Activated CD8-positive, alpha-beta memory T cell treated with anti-CD3 and anti-CD28 coated beads, Interleukin-2, amount 50 U/mL, for 24 hours (primary cell): Measurements from ENCODE around the gene GPC5.
"Not testable (repeated sequence)": the region's sequence is repeated elsewhere in the genome, so short reads cannot be mapped to it uniquely, and the experiment has no call there.

Source experiments
- DNase-seq: peaks from one replicate; pipeline ENCODE4 v3.0.0-alpha.2; 2020; ENCODE audit errors: extremely low read depth

The GPC5 gene

DNA sequence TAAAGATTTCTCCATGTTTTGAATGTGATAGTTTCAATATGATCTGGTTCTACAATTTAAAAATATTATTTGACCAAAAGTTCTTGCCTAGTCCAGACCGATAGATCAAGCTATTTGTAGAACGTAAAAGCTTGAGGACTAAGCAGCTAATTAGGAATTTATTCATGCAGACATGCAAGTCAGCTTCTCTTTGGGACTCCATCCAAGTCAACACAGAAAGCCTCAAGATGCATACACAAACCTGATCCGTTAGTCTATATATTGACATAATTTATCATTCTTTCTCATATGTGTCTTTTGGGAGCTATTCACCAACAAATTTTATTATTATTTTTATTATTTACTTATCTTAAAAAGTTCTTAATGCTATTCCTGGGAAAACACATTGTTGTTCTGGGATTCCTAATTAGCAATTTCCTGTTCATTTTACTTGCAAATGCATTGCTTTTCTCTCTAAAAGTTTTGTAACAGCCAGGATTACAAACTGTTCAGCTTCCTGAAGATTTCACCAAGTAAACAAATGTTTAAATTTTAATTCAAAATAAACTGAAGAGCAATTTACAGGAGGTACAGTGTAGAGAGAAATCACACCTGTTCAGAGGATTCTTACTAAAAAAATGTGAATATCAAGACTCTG, 375.3 kb downstream of the GPC5 start:
- no peak for DNase-seq

DNA sequence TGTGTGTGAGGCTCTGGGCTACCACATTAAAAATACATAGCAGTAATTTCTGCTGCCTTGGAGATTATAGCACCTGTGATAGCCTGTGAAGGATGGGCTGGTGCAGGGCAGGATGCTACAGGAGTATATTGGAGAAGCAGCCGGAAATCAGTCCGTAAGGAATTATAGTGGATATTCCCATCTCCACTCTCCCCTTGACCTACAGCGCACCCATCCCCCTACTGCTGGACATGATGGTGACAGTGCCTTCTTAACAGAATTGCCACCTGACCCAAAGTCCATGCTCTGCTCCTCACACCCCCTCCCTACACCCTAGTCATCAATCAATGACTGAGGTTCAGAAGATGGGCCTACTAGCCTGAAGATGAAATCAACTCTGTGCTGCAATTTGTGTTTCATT, 376.0 kb downstream of the GPC5 start:
- DNase-seq = no peak

DNA sequence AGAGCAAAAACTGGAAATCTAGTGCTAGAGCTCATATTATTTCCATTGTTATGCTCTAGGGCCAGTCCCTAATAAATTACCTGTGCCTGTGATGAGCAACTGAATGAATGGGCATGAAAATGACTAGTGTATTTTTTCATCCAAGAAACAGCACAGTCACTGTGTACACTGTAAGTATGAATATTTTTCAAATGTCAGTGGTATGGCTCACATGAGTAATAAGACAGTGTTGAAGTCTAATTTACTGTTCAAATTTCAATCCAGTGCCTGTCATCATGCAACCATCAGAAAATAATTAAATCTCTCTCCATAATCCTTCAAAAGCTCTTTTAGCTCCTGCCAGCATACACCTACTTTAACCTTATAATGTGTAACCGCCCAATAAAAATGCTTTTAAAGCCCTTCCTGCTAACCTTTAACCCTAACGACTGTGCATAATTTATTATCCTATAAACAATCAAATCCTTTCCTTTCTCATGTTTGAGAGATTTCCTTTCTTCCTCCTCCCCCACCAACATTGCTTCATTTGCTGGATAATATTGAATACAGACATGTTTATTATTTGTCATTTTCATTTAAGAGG, 378.3 kb downstream of the GPC5 start:
- DNase-seq = no peak

DNA sequence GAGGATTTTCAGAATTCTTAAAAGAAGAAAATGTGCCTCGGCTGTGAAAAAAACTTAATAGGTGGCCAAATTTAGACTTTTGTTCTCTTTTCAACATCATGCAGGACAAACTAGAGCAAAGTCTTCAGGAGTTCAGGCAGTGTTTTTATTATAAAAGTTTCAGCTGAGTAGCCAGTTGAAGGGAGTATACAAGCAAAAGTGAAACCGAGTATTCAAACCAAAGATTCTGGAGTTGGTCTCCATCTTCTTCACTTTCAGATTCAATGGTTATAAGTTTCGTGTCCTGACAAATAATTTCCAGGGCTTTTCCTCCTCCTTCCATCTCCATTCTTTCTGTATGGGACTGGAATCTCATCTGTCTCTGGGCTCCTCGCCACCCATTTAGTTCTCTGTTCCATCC, 379.7 kb downstream of the GPC5 start:
- no peak for DNase-seq

DNA sequence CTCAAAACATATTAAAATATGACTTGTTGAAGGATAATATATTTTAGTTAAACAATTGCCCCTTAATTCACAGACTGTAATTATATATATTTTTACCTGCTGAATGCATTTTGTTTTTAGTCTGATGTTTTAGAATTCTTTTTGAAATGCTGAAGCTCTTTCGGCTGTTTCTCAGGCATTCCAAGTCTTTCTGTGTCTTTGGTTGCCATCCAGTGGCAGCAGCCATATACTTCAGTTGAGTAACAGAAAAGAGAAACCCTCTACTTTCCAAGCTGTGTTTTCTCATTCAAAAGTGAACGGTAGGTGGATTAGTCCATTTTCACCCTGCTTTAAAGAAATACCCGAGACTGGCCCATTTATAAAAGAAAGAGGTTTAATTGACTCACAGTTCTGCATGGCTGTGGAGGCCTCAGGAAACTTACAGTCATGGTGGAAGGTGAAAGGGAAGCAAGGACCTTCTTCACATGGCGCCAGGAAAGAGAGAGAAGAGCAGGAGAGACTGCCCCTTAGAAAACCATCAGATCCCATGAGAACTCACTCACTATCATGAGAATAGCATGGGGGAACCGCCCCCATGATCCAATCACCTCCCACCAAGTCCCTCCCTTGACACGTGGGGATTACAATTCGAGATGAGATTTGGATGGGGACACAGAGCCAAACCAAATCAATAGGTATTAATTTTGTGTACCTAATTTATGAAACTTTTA, 383.7 kb downstream of the GPC5 start:
- DNase-seq = not testable (repeated sequence)

DNA sequence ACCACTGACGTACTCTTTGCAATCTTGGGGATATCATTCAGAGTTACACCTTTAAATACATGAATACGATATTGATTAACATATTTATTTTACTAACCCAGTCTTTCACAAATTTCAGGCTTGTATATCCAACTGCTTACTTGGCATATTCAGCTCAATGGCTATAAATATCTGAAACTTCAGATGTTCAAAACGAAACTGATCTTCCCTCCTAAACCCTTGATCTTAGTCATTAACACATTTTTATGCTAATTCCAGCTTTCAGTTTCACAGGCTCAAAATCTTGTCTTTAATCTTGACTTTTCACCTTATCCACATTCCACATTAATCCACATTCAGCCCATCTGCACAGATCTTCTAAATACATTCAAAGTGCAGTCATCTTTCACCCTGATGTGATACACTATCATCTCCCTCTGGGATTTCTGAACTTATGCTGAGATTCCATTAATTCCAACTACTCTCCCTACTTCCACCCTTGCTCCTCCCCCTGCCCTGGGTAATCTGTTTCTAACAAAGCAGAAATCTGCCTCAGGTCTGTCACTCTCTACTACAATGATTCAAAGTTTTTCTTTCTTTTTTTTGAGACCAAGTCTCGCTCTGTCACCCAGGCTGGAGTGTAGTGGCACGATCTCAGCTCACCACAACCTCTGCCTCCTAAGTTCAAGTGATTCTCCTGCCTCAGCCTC, 387.2 kb downstream of the GPC5 start:
- no peak for DNase-seq

DNA sequence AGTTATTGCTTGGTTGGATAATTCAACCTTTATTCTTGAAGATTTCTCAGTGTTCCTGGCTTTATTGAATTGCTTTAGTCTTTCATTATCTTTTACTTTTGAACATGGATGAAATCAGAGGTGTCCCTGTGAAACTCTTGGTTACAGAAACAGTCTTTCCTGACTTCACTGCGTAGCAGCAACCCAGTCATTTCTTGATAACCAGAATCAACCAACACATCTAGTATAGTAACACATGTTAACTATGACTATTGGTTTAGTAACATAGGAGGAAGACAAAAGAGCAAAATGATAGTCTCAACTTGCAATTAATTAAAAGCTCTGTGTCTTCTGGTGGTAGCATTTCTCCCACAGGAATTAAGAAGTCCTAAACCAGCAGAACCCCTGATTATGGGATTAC, 393.6 kb downstream of the GPC5 start:
- no peak for DNase-seq

DNA sequence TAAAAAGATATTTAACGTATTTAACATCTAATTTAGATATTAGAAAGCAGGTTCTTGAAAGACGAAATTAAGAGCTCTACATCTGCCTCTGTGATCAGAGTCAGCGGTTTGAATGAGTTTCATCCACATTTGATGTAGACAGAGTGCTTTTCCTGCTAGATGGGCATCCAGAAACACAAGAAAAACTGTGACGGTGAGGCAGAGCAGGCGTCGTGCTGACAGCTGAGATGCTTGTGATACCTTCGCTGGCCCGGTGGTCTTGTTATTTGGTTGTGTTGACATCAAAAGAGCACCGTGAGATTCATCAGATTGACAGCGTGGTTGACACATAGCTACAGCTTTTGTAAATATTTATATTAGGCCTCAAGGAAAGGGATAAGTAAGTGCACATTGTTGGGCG, 399.1 kb downstream of the GPC5 start:
- no peak for DNase-seq

DNA sequence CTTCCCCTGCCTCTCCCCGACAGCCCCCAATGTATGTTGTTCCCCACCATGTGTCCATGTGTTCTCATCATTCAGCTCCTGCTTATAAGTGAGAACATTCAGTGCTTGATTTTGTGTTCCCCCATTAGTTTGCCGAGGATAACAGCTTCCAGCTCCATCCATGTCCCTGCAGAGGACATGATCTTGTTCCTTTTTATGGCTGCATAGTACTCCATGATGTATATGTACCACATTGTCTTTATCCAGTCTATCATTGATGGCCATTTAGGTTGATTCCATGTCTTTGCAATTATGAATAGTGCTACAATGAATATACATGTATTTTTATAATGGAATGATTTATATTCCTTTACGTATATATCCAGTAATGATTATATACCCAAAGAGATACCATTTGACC, 399.9 kb downstream of the GPC5 start:
- DNase-seq = not testable (repeated sequence)

DNA sequence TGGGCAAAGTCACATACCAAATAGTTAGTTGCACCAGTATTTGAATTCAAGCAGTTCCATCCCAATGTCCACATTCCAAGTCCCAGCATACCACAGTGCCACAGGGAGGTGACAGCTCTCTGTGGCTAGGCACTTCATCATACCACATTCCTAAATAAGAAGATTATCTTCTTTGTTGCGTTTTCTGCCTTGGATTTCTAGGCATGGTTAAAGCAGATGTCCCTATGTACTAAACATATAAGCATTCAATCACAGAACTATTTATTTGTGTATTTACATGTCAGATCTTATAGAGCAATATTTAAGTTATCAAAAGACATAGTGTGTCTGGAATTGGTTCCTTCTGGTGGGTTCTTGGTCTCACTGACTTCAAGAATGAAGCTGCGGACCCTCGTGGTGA, 403.4 kb downstream of the GPC5 start:
- not testable (repeated sequence) for DNase-seq

DNA sequence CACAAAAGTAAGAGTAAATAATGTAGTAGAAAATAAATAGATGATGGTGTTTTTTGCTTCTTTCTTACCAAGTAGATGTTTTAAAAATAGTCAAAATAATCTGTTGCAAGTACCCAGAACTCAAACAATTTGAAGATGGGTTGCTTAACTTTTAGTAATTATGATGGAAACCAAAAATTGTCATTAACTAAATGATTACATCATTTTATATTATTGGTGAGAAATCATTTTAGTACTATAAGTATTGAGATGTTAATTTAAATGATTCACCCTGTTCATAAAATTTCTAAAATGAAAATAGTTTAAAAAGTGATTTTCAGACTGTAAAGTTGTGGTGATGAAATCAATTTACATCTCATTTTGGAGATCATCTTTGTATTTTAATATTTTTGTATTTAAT, 404.5 kb downstream of the GPC5 start:
- no peak for DNase-seq

DNA sequence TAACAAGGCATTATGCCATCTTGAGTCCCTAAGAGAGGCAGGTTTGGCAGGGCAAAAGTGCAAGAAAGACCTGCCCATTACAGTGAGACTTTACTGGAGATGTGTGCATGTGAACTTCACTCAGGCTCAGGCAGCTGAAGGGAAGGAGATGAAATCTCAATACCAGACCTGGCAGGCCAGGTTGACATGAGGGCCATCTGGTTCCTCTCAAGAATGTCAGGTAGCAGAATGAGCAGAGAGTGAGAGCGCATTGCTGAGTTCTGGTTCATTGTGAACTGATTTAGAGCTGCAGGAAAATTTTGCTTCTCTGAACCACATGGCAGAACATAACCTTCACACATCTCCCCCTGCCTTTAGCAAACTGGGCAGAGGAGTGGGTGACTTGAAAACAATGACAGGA, 406.3 kb downstream of the GPC5 start:
- DNase-seq = no peak

DNA sequence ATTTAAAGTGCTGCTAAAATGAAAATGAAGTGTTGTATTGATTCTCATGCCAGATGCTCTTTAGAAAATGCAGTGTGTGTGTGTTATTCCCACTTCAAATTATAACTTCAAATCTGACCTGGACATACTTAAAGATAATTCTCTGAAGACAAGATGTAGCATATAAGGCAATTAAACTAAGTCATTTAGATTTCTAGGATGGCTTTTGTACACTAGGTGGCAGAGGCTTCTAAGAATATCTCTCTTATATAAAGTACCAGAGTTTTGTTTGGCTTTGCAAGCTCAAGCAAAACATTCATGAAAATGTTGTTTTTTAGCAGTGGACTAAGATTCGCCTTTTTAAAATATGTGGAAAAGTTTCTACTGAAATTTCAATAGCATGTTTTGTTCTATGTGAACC, 407.2 kb downstream of the GPC5 start:
- DNase-seq = no peak

DNA sequence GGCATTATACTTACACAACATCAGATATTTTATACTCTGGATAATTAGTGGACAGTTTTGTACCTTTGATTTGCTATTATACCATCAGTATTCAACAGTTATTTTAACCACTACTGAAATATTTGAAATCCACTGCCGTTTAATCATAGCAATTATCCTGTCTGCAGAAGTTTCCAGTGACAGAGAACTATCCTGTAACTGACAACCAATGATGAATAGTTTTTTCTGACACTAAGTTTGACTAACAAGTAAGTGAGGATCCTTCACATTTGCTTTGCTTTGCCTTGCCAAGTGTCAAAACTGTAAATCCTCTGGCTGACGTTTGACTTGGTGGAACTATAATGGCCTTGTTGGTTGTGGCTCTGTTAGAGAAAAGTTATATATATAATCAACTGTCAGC, 410.7 kb downstream of the GPC5 start:
- DNase-seq = no peak

DNA sequence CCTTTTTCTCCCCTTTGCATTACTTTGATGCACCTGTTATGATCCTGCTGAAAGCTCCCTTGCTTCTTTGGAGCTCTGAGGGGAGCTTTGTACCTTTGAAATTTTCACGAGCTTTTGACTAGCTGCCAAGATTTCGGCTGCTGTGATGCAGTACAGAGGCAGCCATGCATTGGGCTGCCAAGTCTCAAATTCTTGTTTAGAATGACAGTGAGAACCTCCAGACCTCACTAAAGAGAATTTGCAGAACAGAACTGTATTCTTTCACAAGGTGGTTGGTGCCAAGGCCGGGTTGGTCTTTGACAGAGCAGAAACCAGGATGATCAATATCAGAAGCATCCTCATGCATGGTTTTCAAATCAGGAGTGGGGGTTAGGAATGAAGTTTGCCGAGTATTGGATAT, 414.8 kb downstream of the GPC5 start:
- DNase-seq = no peak

DNA sequence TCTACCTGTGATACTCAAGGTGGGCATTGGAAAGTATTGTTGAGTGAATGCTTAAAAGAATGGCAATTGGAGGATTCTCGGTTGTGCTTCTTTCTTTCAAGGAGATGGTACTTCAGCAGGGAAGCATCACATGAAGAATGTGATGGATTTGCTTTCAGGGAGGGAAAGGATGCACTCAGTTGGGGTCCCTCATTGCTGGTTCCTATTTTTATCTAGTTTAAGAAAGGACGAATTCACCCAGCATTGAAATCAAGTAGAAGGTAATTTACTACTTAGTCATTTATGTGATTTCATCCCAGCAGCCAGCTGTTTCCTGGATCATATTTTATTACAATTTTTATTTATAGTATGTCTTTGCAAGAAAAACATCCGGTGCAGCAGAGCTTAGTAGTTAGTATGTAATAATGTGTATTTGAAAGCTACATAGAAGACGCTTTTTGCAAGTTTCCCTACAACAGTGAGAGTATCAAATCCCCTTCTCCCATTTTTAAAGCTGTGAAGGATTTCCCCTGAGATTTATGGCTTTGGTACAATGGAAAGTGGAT, 417.9 kb downstream of the GPC5 start:
- DNase-seq = no peak

DNA sequence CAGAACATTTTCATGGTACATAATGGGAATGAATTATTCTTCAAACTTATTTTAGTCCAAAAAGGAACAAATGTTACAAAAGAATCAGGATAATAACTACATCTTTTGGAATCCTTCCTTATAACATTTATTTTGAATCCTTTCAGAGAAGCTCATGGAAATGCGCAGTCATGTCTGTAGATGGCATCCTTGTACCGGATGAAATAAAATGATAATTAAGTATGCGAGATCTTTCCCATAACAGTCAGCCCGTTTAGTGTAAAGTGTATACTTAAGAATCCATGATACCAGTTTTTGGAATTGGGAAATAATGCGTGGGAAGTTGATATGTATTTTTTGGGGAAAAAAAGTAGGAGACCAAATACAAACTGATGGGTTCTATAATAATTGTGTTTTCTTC, 418.8 kb downstream of the GPC5 start:
- no peak for DNase-seq

DNA sequence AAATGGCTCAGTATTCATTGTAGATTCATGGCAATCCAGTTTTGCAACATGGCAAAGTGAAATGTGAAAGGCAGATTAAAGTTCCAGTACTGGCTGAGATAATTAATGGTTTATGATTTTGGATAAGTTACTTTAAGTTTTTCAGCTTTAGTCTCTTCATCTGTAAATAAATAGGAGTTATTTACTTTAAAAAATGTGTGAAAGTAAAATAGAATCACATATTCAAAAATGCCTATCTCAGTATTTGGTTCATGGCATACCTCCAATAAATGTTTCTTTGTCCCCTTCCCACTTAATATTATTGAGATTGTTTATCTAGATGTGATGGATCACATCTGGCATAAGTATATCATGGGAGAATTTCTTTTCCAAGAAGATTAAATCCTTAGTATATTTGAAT, 426.0 kb downstream of the GPC5 start:
- DNase-seq = no peak

DNA sequence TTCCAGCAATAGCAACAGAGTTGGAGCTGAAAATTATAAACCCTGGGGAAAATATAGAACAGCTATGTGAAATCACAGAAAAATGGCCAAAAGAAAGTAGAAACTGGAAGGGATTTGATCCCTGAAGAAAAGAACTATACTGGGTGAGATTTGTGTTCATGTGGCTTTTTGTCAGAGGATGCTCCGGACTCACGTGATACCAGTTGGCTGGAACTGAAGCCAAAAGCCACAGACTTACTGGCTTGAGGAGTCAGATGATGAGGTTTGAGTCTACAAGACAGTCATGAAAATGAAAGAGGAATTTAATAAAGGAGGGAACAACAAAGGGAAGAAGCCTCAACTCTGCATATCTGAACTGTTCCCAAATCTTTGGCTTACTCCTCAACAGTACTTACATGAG, 427.1 kb downstream of the GPC5 start:
- no peak for DNase-seq

DNA sequence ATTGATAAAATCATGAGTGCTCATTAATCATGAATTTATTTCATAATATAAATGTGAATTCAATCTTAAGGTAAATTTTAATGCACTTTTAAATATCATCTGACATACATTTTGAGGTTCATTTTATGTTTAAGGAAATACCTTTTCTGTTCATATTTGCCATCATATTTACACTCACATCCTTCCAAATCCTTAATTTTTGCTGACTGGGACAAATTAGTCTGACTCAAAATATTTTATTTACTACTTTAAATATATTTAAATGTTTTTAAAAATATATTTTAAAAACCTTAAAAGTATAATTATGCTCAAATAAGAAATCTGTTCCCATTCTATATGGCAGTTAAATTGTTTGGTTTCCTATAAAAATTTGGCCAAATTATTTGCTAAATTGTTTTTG, 438.1 kb downstream of the GPC5 start:
- no peak for DNase-seq

DNA sequence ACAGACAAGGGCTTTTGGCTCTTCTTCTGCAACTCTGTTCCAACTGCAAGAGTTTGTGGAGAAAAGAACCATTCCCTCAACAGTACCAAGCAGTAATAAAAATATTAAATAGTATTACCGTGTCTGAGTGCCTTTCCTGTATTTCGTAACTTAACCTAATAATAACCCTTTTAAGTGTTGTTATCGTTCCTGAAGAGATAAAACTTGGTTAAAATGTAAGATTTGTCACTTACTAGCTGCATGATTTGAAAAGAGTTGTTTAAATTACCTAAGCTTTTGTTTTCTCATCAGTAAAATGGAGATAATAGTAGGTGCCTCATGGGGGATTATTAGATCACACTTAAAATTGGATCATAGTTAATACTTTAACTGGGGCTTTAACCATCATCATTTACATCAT, 447.2 kb downstream of the GPC5 start:
- DNase-seq = no peak

DNA sequence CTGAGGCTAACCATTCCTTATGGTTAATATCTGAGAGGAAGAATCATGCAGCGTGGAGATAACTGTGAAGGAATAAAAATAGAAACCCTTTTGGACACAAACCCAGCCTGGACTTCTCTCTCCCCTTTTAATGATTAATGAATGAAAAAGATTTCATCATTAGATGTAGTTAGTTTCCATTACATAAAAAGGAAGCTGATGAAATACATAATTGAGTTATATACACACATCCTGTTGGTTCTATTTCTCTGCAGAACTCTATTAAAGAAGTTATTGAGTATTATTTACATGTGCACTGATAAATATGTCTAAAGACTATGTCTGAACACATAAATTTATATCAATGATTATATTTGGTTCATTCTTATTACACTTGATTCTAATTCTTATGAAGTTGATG, 465.3 kb downstream of the GPC5 start:
- no peak for DNase-seq

DNA sequence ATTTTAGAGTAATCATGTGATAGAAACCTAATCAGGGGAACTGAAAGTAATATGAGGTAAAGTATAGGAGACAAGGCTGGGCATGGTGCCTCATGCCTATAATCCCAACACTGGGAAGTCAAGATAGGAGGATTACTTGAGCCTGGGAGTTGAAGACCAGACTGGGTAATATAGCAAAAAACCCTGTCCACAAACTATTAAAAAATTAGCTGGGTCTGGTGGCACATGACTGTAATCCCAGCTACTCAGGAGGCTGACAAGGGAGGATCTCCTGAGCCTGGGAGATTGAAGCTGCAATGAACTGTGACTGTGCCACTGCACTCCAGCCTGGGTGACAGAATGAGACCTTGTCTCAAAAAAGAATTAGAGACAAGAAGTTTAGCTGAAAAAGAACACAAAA, 469.9 kb downstream of the GPC5 start:
- no peak for DNase-seq
